H9 (cell line): Measurements from ENCODE around the gene NFASC. TPM values are rescaled to one million over a fixed set of nuclear protein-coding genes. Genes with fewer than 3 reads are reported as not detected.
A peak's percentile ranks its signal among the peaks of the same experiment; 100 is the strongest.

ENCODE experiments used
- DNase-seq: peaks from one replicate; pipeline ENCODE4 v3.0.0-alpha.2; 2017
- H2AFZ ChIP-seq: one replicate; pipeline ENCODE4 v1.6.1; 2013; ENCODE audit warnings: mild to moderate bottlenecking, low read length, control low read depth, moderate library complexity
- H2AK5ac ChIP-seq: 2 replicates; pipeline ENCODE4 v1.6.1; 2013; ENCODE audit warnings: low read length, control low read depth, mixed read lengths; ENCODE audit not compliant: insufficient read length
- H2BK120ac ChIP-seq: one replicate; pipeline ENCODE4 v1.6.1; 2013; ENCODE audit warnings: low read depth, mild to moderate bottlenecking, low read length, control low read depth, inconsistent platforms; ENCODE audit not compliant: poor library complexity, severe bottlenecking
- H2BK12ac ChIP-seq: 2 replicates; pipeline ENCODE4 v1.6.1; 2013; ENCODE audit warnings: low read length, control low read depth, mixed read lengths, low read depth; ENCODE audit not compliant: insufficient read length
- H2BK15ac ChIP-seq: 2 replicates; pipeline ENCODE4 v1.6.1; 2013; ENCODE audit warnings: low read depth, low read length, control low read depth
- H2BK20ac ChIP-seq: one replicate; pipeline ENCODE4 v1.6.1; 2013; ENCODE audit warnings: low read depth, mild to moderate bottlenecking, low read length, control low read depth, inconsistent platforms; ENCODE audit not compliant: poor library complexity, severe bottlenecking
- H2BK5ac ChIP-seq: 2 replicates; pipeline ENCODE4 v1.6.1; 2013; ENCODE audit warnings: low read length, control low read depth, mixed read lengths; ENCODE audit not compliant: insufficient read length
- H3K14ac ChIP-seq: 2 replicates; pipeline ENCODE4 v1.6.1; 2013; ENCODE audit warnings: low read length, control low read depth; ENCODE audit not compliant: insufficient read depth
- H3K18ac ChIP-seq: 2 replicates; pipeline ENCODE4 v1.6.1; 2013; ENCODE audit warnings: low read depth, mild to moderate bottlenecking, mixed read lengths, low read length, control low read depth; ENCODE audit not compliant: insufficient read length
- H3K23ac ChIP-seq: 2 replicates; pipeline ENCODE4 v1.6.1; 2013; ENCODE audit warnings: low read length, control low read depth, mixed read lengths, low read depth; ENCODE audit not compliant: insufficient read length
- H3K23me2 ChIP-seq: 2 replicates; pipeline ENCODE4 v1.6.1; 2013; ENCODE audit warnings: low read depth, mild to moderate bottlenecking, mixed read lengths, low read length, control low read depth; ENCODE audit not compliant: insufficient read length, poor library complexity, severe bottlenecking
- H3K27ac ChIP-seq: 2 replicates; pipeline ENCODE4 v1.5.1; 2013; ENCODE audit warnings: low read length, control low read depth, mixed read lengths, low read depth; ENCODE audit not compliant: insufficient read length
- H3K27me3 ChIP-seq: 2 replicates; pipeline ENCODE4 v1.6.1; 2013; ENCODE audit warnings: low read length, control low read depth, inconsistent platforms; ENCODE audit not compliant: insufficient read depth
- H3K4ac ChIP-seq: 2 replicates; pipeline ENCODE4 v1.6.1; 2013; ENCODE audit warnings: low read depth, mild to moderate bottlenecking, control low read depth, inconsistent platforms, low read length, moderate library complexity
- H3K4me1 ChIP-seq: 2 replicates; pipeline ENCODE4 v1.6.1; 2013; ENCODE audit warnings: low read length, control low read depth, inconsistent platforms; ENCODE audit not compliant: insufficient read depth
- H3K4me2 ChIP-seq: 2 replicates; pipeline ENCODE4 v1.6.1; 2013; ENCODE audit warnings: low read length, control low read depth, mixed read lengths; ENCODE audit not compliant: insufficient read length, insufficient read depth
- H3K56ac ChIP-seq: 2 replicates; pipeline ENCODE4 v1.6.1; 2013; ENCODE audit warnings: low read depth, mild to moderate bottlenecking, mixed read lengths, low read length, control low read depth; ENCODE audit not compliant: insufficient read length
- H3K79me1 ChIP-seq: 2 replicates; pipeline ENCODE4 v1.6.1; 2013; ENCODE audit warnings: low read depth, mild to moderate bottlenecking, moderate library complexity, low read length, control low read depth, inconsistent platforms; ENCODE audit not compliant: insufficient read depth, poor library complexity, severe bottlenecking
- H3K79me2 ChIP-seq: 2 replicates; pipeline ENCODE4 v1.6.1; 2013; ENCODE audit warnings: low read length, control low read depth, inconsistent platforms; ENCODE audit not compliant: insufficient read depth
- H3K9ac ChIP-seq: 2 replicates; pipeline ENCODE4 v1.6.1; 2013; ENCODE audit warnings: low read length, control low read depth, mixed read lengths; ENCODE audit not compliant: insufficient read length; ENCODE audit errors: extremely low read depth
- H3K9me3 ChIP-seq: one replicate; pipeline ENCODE4 v1.6.1; 2013; ENCODE audit warnings: low read depth, low read length, inconsistent platforms; ENCODE audit not compliant: control insufficient read depth
- H3T11ph ChIP-seq: one replicate; pipeline ENCODE4 v1.6.1; 2013; ENCODE audit warnings: mild to moderate bottlenecking, low read length, control low read depth, inconsistent platforms
- H4K20me1 ChIP-seq: one replicate; pipeline ENCODE4 v1.6.1; 2013; ENCODE audit not compliant: control insufficient read depth, insufficient read length, insufficient read depth
- H4K5ac ChIP-seq: 2 replicates; pipeline ENCODE4 v1.6.1; 2013; ENCODE audit warnings: low read depth, mild to moderate bottlenecking, mixed read lengths, low read length, control low read depth; ENCODE audit not compliant: insufficient read length
- H4K8ac ChIP-seq: replicated peaks from 2 replicates; pipeline ENCODE4 v1.6.1; 2013; ENCODE audit warnings: low read length, control low read depth, mixed read lengths, low read depth; ENCODE audit not compliant: insufficient read length
- H4K91ac ChIP-seq: 2 replicates; pipeline ENCODE4 v1.6.1; 2013; ENCODE audit warnings: low read depth, mild to moderate bottlenecking, moderate library complexity, mixed read lengths, low read length, control low read depth; ENCODE audit not compliant: insufficient read length
- H3K27ac Mint-ChIP-seq, 3 experiments: 2 replicates in 2 of 3; 3 replicates in 1 of 3; pipeline ENCODE4 v1.8.0; 2020 to 2021; ENCODE audit warnings: mixed read lengths in 3 of 3, mild to moderate bottlenecking in 1 of 3, moderate library complexity in 1 of 3
- H3K27me3 Mint-ChIP-seq: 2 replicates; pipeline ENCODE4 v1.8.0; 2021; ENCODE audit warnings: low read depth, mild to moderate bottlenecking, moderate library complexity, mixed read lengths
- H3K36me3 Mint-ChIP-seq, 3 experiments: 2 replicates in 2 of 3; 3 replicates in 1 of 3; pipeline ENCODE4 v1.8.0; 2020 to 2021; ENCODE audit warnings: low read depth in 3 of 3, mixed read lengths in 3 of 3; ENCODE audit not compliant: insufficient read depth in 1 of 3
- H3K4me1 Mint-ChIP-seq, 2 experiments: 2 replicates each; pipeline ENCODE4 v1.8.0; 2020; ENCODE audit warnings: mixed read lengths in 2 of 2
- H3K4me3 Mint-ChIP-seq, 2 experiments: 2 replicates in 1 of 2; 3 replicates in 1 of 2; pipeline ENCODE4 v1.8.0; 2020 to 2021; ENCODE audit warnings: mild to moderate bottlenecking in 2 of 2, mixed read lengths in 2 of 2, moderate library complexity in 1 of 2
- H3K9me3 Mint-ChIP-seq, 2 experiments: 2 replicates in 1 of 2; 3 replicates in 1 of 2; pipeline ENCODE4 v1.8.0; 2020; ENCODE audit warnings: mild to moderate bottlenecking in 2 of 2, mixed read lengths in 2 of 2, moderate library complexity in 1 of 2
- CTCF ChIP-seq: fragments of 200-600 bp; sonication (generic); conservative IDR thresholded peaks from 3 replicates; pipeline ENCODE4 v1.8.0; 2021; ENCODE audit warnings: antibody characterized with exemption, mild to moderate bottlenecking
- WGBS: extraction: QIAGEN DNeasy Blood & Tissue Kit; methylation state at CpG from one replicate; pipeline ENCODE4 v1.1.7; 2013; ENCODE audit warnings: missing lambda C conversion rate, low lambda C conversion rate, mixed read lengths; ENCODE audit not compliant: insufficient read length; ENCODE audit errors: extremely low coverage; 5-methylcytosine and 5-hydroxymethylcytosine counted together
- total RNA-seq: library from RNA; stranded (reverse); gene quantifications from 2 replicates; pipeline ENCODE4 v1.2.1, GENCODE V29; 2021

Gene NFASC
- total RNA-seq, 1 experiment from 2014 or later = 5.0 TPM

- H2AFZ ChIP-seq = no peak overlapping the region
- whole genome bisulfite sequencing = no CpG with 5 or more reads among the region's 10 CpGs
These were observed 123.6 kb downstream of the NFASC start for GRCh38 chr1:204994086-204994862.

More at GRCh38 chr1:204994086-204994862, 123.6 kb downstream of the NFASC start:
- H3T11ph ChIP-seq = no peak overlapping the region
- Mint-ChIP-seq H3K27me3 (peaks cover 42% of the 10 kb centered on the region), H3K27ac (peak overlapping the region in 1 of 3 experiments; percentile 34; a peak in 1 of 7 replicates), H3K9me3 (no peaks in the 10 kb centered on the region; a peak in 1 of 5 replicates), H3K4me1 (peaks cover 34 to 38% of the 10 kb centered on the region in 2 experiments), H3K4me3 (no peak overlapping the region), H3K36me3 (peaks cover 0 to 1% (median 0%) of the 10 kb centered on the region in 3 experiments; a peak in 2 of 7 replicates)
- H3K4me1 ChIP-seq = peaks cover 4% of the 10 kb centered on the region; the same call in 1 of the 2 replicates
- H3K4ac ChIP-seq = no peak overlapping the region
- H3K9me3 ChIP-seq = no peaks in the 10 kb centered on the region
- H3K23me2 ChIP-seq = no peaks in the 10 kb centered on the region
- H4K20me1 ChIP-seq = no peaks in the 10 kb centered on the region
- H3K27ac ChIP-seq = no peak overlapping the region
- H3K14ac ChIP-seq = no peak overlapping the region
- no peak overlapping the region for H4K8ac ChIP-seq
- H3K56ac ChIP-seq = no peak overlapping the region
- H4K5ac ChIP-seq = no peak overlapping the region
- no peak overlapping the region for H2BK15ac ChIP-seq
- no peak overlapping the region for H2BK120ac ChIP-seq
- H2BK5ac ChIP-seq = no peak overlapping the region
- no peaks in the 10 kb centered on the region for H3K79me1 ChIP-seq
- H3K18ac ChIP-seq = no peak overlapping the region
- H2BK12ac ChIP-seq = no peak overlapping the region
- H3K27me3 ChIP-seq = no peaks in the 10 kb centered on the region
- no peak for DNase-seq
- TF ChIP-seq CTCF = no peak
- H3K9ac ChIP-seq = no peak overlapping the region
- no peak overlapping the region for H2BK20ac ChIP-seq
- H3K23ac ChIP-seq = no peak overlapping the region
- no peak overlapping the region for H4K91ac ChIP-seq
- H2AK5ac ChIP-seq = no peak overlapping the region
- no peak overlapping the region for H3K4me2 ChIP-seq
- no peaks in the 10 kb centered on the region for H3K79me2 ChIP-seq
